Measurements from ENCODE around the gene AEBP1.

GRCh38 chr7:44085546-44085945 lies 18.6 kb upstream of the AEBP1 start:
- TF ChIP-seq POLR2AphosphoS5 (IDR thresholded peaks at IDR 0.05; ENCODE audit: borderline replicate concordance, low read depth, low read length) (no peak), EZH2 (IDR thresholded peaks at IDR 0.05) (no peak), FOXP2 (optimal IDR thresholded peaks at IDR 0.05; ENCODE audit: control extremely low read depth, extremely low read length, insufficient read depth) (no peak)
